OCI-LY1 (cell line): ENCODE data around the gene BARHL2.

ENCODE experiments used
- EZH2 ChIP-seq: fragments of 200-600 bp; sonication (generic), shearing (Covaris generic); IDR thresholded peaks from 2 replicates; pipeline ENCODE4 v1.8.0; 2017; ENCODE audit warnings: borderline replicate concordance, mixed run types, mild to moderate bottlenecking, antibody characterized with exemption, low read length, moderate library complexity, mixed read lengths
- TF ChIP-seq, protein P1 (sequence below): fragments of 200-600 bp; sonication (generic), shearing (Covaris generic); IDR thresholded peaks from 2 replicates; pipeline ENCODE4 v1.5.1; 2017; ENCODE audit warnings: mild to moderate bottlenecking, antibody characterized with exemption, low read length, moderate library complexity, mixed read lengths

DNA sequence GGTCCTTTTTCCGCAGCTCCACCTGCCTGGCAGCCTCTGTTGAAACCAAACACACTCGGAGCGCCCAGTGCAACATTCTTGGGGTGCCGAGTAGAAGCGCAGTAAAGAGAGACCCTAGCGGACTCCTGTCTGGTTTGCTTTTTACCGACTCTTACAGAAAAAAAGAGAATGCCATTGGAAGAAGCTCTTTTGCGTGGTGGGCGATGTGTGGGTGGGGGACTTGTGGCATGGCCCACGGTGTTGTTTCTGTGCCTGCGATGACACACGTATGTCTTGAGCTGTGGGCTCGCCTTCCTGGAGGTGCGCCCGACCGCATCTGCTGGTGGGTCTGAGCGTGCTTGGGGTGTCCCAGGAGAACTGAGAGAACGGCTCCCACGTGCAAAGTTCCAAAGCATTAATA, 7.3 kb upstream of the BARHL2 start:
- TF ChIP-seq, protein P1, sequence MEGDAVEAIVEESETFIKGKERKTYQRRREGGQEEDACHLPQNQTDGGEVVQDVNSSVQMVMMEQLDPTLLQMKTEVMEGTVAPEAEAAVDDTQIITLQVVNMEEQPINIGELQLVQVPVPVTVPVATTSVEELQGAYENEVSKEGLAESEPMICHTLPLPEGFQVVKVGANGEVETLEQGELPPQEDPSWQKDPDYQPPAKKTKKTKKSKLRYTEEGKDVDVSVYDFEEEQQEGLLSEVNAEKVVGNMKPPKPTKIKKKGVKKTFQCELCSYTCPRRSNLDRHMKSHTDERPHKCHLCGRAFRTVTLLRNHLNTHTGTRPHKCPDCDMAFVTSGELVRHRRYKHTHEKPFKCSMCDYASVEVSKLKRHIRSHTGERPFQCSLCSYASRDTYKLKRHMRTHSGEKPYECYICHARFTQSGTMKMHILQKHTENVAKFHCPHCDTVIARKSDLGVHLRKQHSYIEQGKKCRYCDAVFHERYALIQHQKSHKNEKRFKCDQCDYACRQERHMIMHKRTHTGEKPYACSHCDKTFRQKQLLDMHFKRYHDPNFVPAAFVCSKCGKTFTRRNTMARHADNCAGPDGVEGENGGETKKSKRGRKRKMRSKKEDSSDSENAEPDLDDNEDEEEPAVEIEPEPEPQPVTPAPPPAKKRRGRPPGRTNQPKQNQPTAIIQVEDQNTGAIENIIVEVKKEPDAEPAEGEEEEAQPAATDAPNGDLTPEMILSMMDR = no peak
- no peak for TF ChIP-seq EZH2
